ENCODE data around the gene ADCY1. TPM values are rescaled to one million over a fixed set of nuclear protein-coding genes. Genes with fewer than 3 reads are reported as not detected.
A peak's percentile ranks its signal among the peaks of the same experiment; 100 is the strongest.

Gene ADCY1
- total RNA-seq, 8 experiments from 2014 or later: 0.56 to 22.4 (median 12.1) TPM

- in situ Hi-C loops (cut with MboI; ENCODE audit: low pct_unique_long_range_greater_than_20kb in 2 of 9, low sequenced_read_pairs in 9 of 9, unreplicated experiment in 9 of 9): no loop called here
- ATAC-seq (replicated peaks in 6 of 8): no peak
- WGBS, 10 experiments: 57 to 100% (median 81%) methylated on average over 1 to 3 of the region's 6 CpGs; no CpG with 5 or more reads in 1 of the 10 experiments
- Histone ChIP-seq H3K4me3 (no peak overlapping the region), H3K4me1 (replicated peaks in 1 of 2) (peaks cover 5 to 6% of the 10 kb centered on the region in 2 donors), H3K27ac (no peak overlapping the region)
Measured at GRCh38 chr7:45581271-45581780, 7.2 kb downstream of the ADCY1 start.

- 56 to 100% (median 100%) methylated on average over 1 to 2 of the region's 5 CpGs; no CpG with 5 or more reads in 7 of the 10 experiments for whole genome bisulfite sequencing, 10 experiments
- no peak overlapping the region for H3K4me3 ChIP-seq
- H3K27ac ChIP-seq: no peak overlapping the region
- in situ Hi-C loops (cut with MboI; ENCODE audit: low pct_unique_long_range_greater_than_20kb in 2 of 9, low sequenced_read_pairs in 9 of 9, unreplicated experiment in 9 of 9): no loop called here
- H3K4me1 ChIP-seq (replicated peaks in 1 of 2): peaks cover 5 to 6% of the 10 kb centered on the region in 2 donors
- peak in 1 of 8 experiments; percentile 13 for ATAC-seq (replicated peaks in 6 of 8)
Measured at GRCh38 chr7:45582136-45582749, 8.1 kb downstream of the ADCY1 start.

GRCh38 chr7:45582868-45583277 lies 8.7 kb downstream of the ADCY1 start:
- ATAC-seq (replicated peaks in 6 of 8): peak; percentile 9 to 99 (median 30)
- no peak overlapping the region for H3K4me3 ChIP-seq
- in situ Hi-C loops (cut with MboI; ENCODE audit: low pct_unique_long_range_greater_than_20kb in 2 of 9, low sequenced_read_pairs in 9 of 9, unreplicated experiment in 9 of 9): no loop called here
- H3K27ac ChIP-seq: no peak overlapping the region
- H3K4me1 ChIP-seq (replicated peaks in 1 of 2): peaks cover 5 to 6% of the 10 kb centered on the region in 2 donors
- WGBS, 10 experiments: 4 to 68% (median 58%) methylated on average over 1 to 5 of the region's 9 CpGs; no CpG with 5 or more reads in 6 of the 10 experiments

- peak in 1 of 8 experiments; percentile 4 for ATAC-seq (replicated peaks in 6 of 8)
- Histone ChIP-seq H3K4me1 (replicated peaks in 1 of 2) (peaks cover 5 to 6% of the 10 kb centered on the region in 2 donors), H3K27ac (no peak overlapping the region), H3K4me3 (no peak overlapping the region)
- WGBS, 10 experiments: 50 to 100% (median 95%) methylated on average over 1 to 2 of the region's 2 CpGs; no CpG with 5 or more reads in 4 of the 10 experiments
- in situ Hi-C loops (cut with MboI; ENCODE audit: low pct_unique_long_range_greater_than_20kb in 2 of 9, low sequenced_read_pairs in 9 of 9, unreplicated experiment in 9 of 9): no loop called here
Measured at GRCh38 chr7:45583296-45583695, 9.1 kb downstream of the ADCY1 start.

GRCh38 chr7:45584261-45585210 lies 10.4 kb downstream of the ADCY1 start:
- no peak overlapping the region for H3K27ac ChIP-seq
- H3K4me1 ChIP-seq (replicated peaks in 1 of 2): no peaks in the 10 kb centered on the region
- H3K4me3 ChIP-seq: no peak overlapping the region
- WGBS, 10 experiments: 0 to 100% (median 84%) methylated on average over 1 to 9 of the region's 16 CpGs
- in situ Hi-C loops (cut with MboI; ENCODE audit: low pct_unique_long_range_greater_than_20kb in 2 of 9, low sequenced_read_pairs in 9 of 9, unreplicated experiment in 9 of 9): no loop called here
- no peak for ATAC-seq (replicated peaks in 6 of 8)

- no peak for ATAC-seq (replicated peaks in 6 of 8)
- 48 to 100% (median 67%) methylated on average over 1 to 3 of the region's 5 CpGs; no CpG with 5 or more reads in 5 of the 10 experiments for WGBS, 10 experiments
- no peak overlapping the region for H3K27ac ChIP-seq
- H3K4me1 ChIP-seq (replicated peaks in 1 of 2): no peaks in the 10 kb centered on the region
- no peak overlapping the region for H3K4me3 ChIP-seq
- in situ Hi-C loops (cut with MboI; ENCODE audit: low pct_unique_long_range_greater_than_20kb in 2 of 9, low sequenced_read_pairs in 9 of 9, unreplicated experiment in 9 of 9): no loop called here
Measured at GRCh38 chr7:45585628-45586027, 11.5 kb downstream of the ADCY1 start.

- H3K4me1 ChIP-seq (replicated peaks in 1 of 2): no peaks in the 10 kb centered on the region
- in situ Hi-C loops (cut with MboI; ENCODE audit: low pct_unique_long_range_greater_than_20kb in 2 of 9, low sequenced_read_pairs in 9 of 9, unreplicated experiment in 9 of 9): no loop called here
- H3K4me3 ChIP-seq: no peak overlapping the region
- no peak overlapping the region for H3K27ac ChIP-seq
- WGBS, 10 experiments: 53 to 100% (median 90%) methylated on average over 1 to 5 of the region's 12 CpGs; no CpG with 5 or more reads in 3 of the 10 experiments
- ATAC-seq (replicated peaks in 6 of 8): peak in 3 of 8 experiments; percentile 40 to 71 (median 69)
Measured at GRCh38 chr7:45586542-45587520, 12.7 kb downstream of the ADCY1 start.

- 25 to 80% (median 55%) methylated on average over 1 to 4 of the region's 6 CpGs; no CpG with 5 or more reads in 4 of the 10 experiments for WGBS, 10 experiments
- Histone ChIP-seq H3K4me1 (replicated peaks in 1 of 2) (no peaks in the 10 kb centered on the region), H3K4me3 (no peak overlapping the region), H3K27ac (no peak overlapping the region)
- ATAC-seq (replicated peaks in 6 of 8): no peak
- in situ Hi-C loops (cut with MboI; ENCODE audit: low pct_unique_long_range_greater_than_20kb in 2 of 9, low sequenced_read_pairs in 9 of 9, unreplicated experiment in 9 of 9): no loop called here
Measured at GRCh38 chr7:45588466-45588865, 14.3 kb downstream of the ADCY1 start.

GRCh38 chr7:45589061-45589460 lies 14.9 kb downstream of the ADCY1 start:
- peak in 1 of 8 experiments; percentile 52 for ATAC-seq (replicated peaks in 6 of 8)
- H3K27ac ChIP-seq: no peak overlapping the region
- in situ Hi-C loops (cut with MboI; ENCODE audit: low pct_unique_long_range_greater_than_20kb in 2 of 9, low sequenced_read_pairs in 9 of 9, unreplicated experiment in 9 of 9): no loop called here
- H3K4me1 ChIP-seq (replicated peaks in 1 of 2): no peaks in the 10 kb centered on the region
- WGBS, 10 experiments: 20 to 89% methylated on average over 1 to 3 of the region's 10 CpGs; no CpG with 5 or more reads in 8 of the 10 experiments
- H3K4me3 ChIP-seq: no peak overlapping the region

GRCh38 chr7:45589915-45590678 lies 15.9 kb downstream of the ADCY1 start:
- no peaks in the 10 kb centered on the region for H3K4me1 ChIP-seq (replicated peaks in 1 of 2)
- H3K4me3 ChIP-seq: no peak overlapping the region
- in situ Hi-C loops (cut with MboI; ENCODE audit: low pct_unique_long_range_greater_than_20kb in 2 of 9, low sequenced_read_pairs in 9 of 9, unreplicated experiment in 9 of 9): no loop called here
- no peak overlapping the region for H3K27ac ChIP-seq
- ATAC-seq (replicated peaks in 6 of 8): no peak
- 0 to 100% (median 77%) methylated on average over 1 to 8 of the region's 17 CpGs; no CpG with 5 or more reads in 2 of the 10 experiments for WGBS, 10 experiments

GRCh38 chr7:45590679-45591057 lies 16.5 kb downstream of the ADCY1 start:
- Histone ChIP-seq H3K4me1 (replicated peaks in 1 of 2) (no peaks in the 10 kb centered on the region), H3K4me3 (no peak overlapping the region), H3K27ac (no peak overlapping the region)
- no peak for ATAC-seq (replicated peaks in 6 of 8)
- in situ Hi-C loops (cut with MboI; ENCODE audit: low pct_unique_long_range_greater_than_20kb in 2 of 9, low sequenced_read_pairs in 9 of 9, unreplicated experiment in 9 of 9): no loop called here
- WGBS, 10 experiments: 0% methylated on average over 1 of the region's 5 CpGs; no CpG with 5 or more reads in 9 of the 10 experiments

Data from motor neuron (in vitro differentiated cells).